GM12872 (cell line): ENCODE data around the gene ZC3H10.

Experiments used
- TF ChIP-seq, protein P1 (sequence below): IDR thresholded peaks from 3 replicates; pipeline ENCODE4 v1.5.1; 2011; ENCODE audit warnings: low read depth, mild to moderate bottlenecking, low read length, moderate library complexity; ENCODE audit not compliant: insufficient read depth

Gene ZC3H10

GRCh38 chr12:56134897-56135296 is 16.8 kb downstream of the ZC3H10 start:
- TF ChIP-seq, protein P1, sequence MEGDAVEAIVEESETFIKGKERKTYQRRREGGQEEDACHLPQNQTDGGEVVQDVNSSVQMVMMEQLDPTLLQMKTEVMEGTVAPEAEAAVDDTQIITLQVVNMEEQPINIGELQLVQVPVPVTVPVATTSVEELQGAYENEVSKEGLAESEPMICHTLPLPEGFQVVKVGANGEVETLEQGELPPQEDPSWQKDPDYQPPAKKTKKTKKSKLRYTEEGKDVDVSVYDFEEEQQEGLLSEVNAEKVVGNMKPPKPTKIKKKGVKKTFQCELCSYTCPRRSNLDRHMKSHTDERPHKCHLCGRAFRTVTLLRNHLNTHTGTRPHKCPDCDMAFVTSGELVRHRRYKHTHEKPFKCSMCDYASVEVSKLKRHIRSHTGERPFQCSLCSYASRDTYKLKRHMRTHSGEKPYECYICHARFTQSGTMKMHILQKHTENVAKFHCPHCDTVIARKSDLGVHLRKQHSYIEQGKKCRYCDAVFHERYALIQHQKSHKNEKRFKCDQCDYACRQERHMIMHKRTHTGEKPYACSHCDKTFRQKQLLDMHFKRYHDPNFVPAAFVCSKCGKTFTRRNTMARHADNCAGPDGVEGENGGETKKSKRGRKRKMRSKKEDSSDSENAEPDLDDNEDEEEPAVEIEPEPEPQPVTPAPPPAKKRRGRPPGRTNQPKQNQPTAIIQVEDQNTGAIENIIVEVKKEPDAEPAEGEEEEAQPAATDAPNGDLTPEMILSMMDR = no peak

- TF ChIP-seq, protein P1 = no peak
These were observed 19.9 kb downstream of the ZC3H10 start for GRCh38 chr12:56137853-56138571.

- TF ChIP-seq, protein P1 = no peak
These were observed 24.1 kb downstream of the ZC3H10 start for GRCh38 chr12:56141946-56142784.

DNA sequence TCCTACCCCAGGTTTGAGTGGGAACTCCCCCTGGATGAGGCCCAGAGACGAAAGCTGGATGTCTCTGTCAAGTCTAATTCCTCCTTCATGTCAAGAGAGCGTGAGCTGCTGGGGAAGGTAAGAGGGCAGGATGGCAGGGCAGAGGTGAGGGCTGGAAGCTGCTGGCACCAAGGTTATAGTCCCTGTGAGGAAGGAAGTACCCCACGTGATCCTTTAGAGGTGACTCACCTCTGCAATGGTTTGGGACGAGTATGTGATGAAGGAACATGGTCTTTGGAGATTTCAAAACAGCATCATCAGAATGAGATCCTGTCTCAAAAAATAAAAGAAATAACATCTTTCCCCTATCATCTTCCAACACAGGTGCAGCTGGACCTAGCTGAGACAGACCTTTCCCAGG is 25.2 kb downstream of the ZC3H10 start:
- TF ChIP-seq, protein P1 = no peak

DNA sequence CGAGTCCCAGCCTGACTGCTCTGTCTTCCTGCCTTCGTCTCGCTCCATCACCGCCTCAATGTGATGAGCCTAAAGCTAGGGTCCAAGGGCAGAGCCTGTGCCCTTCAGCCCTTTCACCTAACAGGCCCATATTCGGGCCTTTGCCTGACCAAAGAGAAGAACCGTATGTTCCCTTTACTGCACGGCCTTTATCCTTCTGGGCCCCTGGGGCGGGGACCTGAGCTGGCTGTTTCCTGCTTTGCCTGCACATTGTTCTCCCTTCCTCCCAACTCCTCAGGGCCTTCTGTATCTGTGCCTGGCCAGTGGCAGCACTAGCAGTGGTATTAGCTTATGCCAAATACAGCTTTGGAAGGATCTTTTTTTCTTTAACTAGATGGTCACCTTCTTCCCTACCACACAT is 25.8 kb downstream of the ZC3H10 start:
- TF ChIP-seq, protein P1 = no peak

DNA sequence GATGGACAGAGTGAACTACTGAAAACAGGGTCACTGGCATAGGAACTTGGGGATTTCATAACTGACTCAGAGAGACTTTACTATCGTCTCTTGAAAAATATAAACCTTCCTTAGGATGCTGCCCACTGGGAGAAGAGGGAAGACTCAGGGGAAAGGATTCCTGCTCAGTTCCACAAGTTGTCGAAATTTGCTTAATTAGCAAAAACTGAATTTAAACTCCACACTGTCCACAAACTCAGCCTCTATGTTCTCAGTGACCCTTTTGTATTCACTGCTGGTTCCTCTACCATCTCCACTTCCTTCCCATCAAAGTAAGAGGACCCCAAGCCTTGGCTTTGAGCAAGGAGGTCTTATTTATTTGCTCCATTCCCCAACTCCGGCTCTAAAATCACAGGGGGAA is 27.2 kb downstream of the ZC3H10 start:
- TF ChIP-seq, protein P1 = no peak
